Breast epithelium (tissue), 4 donors: ENCODE data around the gene USP2. TPM values are rescaled to one million over a fixed set of nuclear protein-coding genes. Genes with fewer than 3 reads are reported as not detected.
A peak's percentile ranks its signal among the peaks of the same experiment; 100 is the strongest.

Source experiments
- DNase-seq, 2 donors: peaks; one replicate each; pipeline ENCODE4 v3.0.0-alpha.2; 2019; ENCODE audit warnings: low spot score in 2 of 2
- H3K27ac ChIP-seq, 2 donors: fragments of 200-600 bp; sonication (generic) in 1 of 2; one replicate each; pipeline ENCODE4 v1.5.1; 2016 to 2019; ENCODE audit warnings: mild to moderate bottlenecking in 1 of 2
- H3K27me3 ChIP-seq, 2 donors: fragments of 200-600 bp; sonication (generic) in 1 of 2; one replicate each; pipeline versions ENCODE4 v1.5.1 to v1.6.0; 2017 to 2019; ENCODE audit warnings: control low read depth in 1 of 2, mild to moderate bottlenecking in 1 of 2
- H3K36me3 ChIP-seq: fragments of 200-600 bp; one replicate; pipeline ENCODE4 v1.5.1; 2019
- H3K4me1 ChIP-seq, 2 donors: fragments of 200-600 bp; sonication (generic); one replicate each; pipeline ENCODE4 v1.5.1; 2016 to 2019; ENCODE audit warnings: control low read depth in 1 of 2
- H3K4me3 ChIP-seq, 3 donors: fragments of 200-600 bp; sonication (generic); 1 replicate in 2 of 3; 2 replicates in 1 of 3; pipeline ENCODE4 v1.5.1; 2016 to 2019; ENCODE audit warnings: mild to moderate bottlenecking in 3 of 3, moderate library complexity in 2 of 3
- H3K9me3 ChIP-seq, 2 donors: fragments of 200-600 bp; sonication (generic) in 1 of 2; one replicate each; pipeline ENCODE4 v1.5.1; 2016 to 2019; ENCODE audit warnings: control low read depth in 1 of 2
- POLR2A ChIP-seq: fragments of 450-650 bp; IDR thresholded peaks from one replicate; pipeline ENCODE4 v1.6.1; 2016; ENCODE audit warnings: antibody characterized with exemption, mild to moderate bottlenecking, moderate library complexity
- POLR2AphosphoS5 ChIP-seq, 3 donors: sonication (generic); formaldehyde crosslinking; IDR thresholded peaks; one replicate each; pipeline ENCODE4 v1.6.1; 2017; ENCODE audit warnings: antibody characterized with exemption in 3 of 3
- intact Hi-C: fragments of 100-400 bp; cut with DNase I; formaldehyde crosslinking; loops from one replicate; pipeline ENCODE4 v1.15.1; 2023; ENCODE audit warnings: low total_unique reads
- total RNA-seq, 3 donors: library from RNA; depleted of rRNA; stranded (reverse); fragments of >200 nt; gene quantifications; one replicate each; pipeline ENCODE4 v1.1.0, GENCODE V29; 2016
- TF ChIP-seq, protein P1 (sequence below), 3 donors: fragments of 450-650 bp; IDR thresholded peaks; one replicate each; pipeline ENCODE4 v1.5.1; 2016 to 2017; ENCODE audit warnings: antibody characterized with exemption in 3 of 3, mild to moderate bottlenecking in 3 of 3, moderate library complexity in 3 of 3

USP2 gene
- total RNA-seq, 3 donors from 2014 or later: 0.48 to 3.8 (median 2.0) TPM

DNA sequence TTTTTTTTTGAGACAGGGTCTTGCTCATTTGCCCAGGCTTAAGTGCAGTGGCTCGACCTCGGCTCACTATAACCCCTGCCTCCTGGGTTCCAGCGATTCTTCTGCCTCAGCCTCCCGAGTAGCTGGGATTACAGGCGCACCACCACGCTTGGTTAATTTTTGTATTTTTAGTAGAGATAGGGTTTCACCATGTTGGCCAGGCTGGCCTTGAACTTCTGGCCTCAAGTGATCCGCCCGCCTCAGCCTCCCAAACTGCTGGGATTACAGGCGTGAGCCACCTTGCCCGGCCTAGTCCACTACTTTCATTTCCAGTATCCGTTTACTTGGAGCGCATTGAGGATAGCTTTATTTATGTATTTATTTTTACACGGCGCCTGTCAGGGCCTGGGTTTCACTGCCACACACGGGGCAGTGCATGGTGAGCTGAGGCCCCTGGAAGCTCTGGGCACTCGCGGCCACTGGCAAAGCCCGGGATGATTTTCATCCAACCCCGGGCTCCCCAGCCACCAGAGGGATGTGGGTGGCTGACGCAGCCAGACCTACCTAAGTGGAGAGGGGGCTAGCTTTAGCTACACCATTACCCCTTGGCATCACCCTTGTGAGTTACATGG lies 58.5 kb downstream of the USP2 start:
- Histone ChIP-seq H3K4me3 (no peak overlapping the region), H3K27ac (peak overlapping the region in 1 of 2 donors; percentile 14), H3K9me3 (no peaks in the 10 kb centered on the region), H3K4me1 (peaks cover 0 to 12% of the 10 kb centered on the region in 2 donors), H3K27me3 (peaks cover 0 to 3% of the 10 kb centered on the region in 2 donors), H3K36me3 (no peaks in the 10 kb centered on the region)
- intact Hi-C loops: no loop called here
- TF ChIP-seq POLR2AphosphoS5 (IDR thresholded peaks at IDR 0.05): no peak
- TF ChIP-seq, protein P1, sequence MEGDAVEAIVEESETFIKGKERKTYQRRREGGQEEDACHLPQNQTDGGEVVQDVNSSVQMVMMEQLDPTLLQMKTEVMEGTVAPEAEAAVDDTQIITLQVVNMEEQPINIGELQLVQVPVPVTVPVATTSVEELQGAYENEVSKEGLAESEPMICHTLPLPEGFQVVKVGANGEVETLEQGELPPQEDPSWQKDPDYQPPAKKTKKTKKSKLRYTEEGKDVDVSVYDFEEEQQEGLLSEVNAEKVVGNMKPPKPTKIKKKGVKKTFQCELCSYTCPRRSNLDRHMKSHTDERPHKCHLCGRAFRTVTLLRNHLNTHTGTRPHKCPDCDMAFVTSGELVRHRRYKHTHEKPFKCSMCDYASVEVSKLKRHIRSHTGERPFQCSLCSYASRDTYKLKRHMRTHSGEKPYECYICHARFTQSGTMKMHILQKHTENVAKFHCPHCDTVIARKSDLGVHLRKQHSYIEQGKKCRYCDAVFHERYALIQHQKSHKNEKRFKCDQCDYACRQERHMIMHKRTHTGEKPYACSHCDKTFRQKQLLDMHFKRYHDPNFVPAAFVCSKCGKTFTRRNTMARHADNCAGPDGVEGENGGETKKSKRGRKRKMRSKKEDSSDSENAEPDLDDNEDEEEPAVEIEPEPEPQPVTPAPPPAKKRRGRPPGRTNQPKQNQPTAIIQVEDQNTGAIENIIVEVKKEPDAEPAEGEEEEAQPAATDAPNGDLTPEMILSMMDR (IDR thresholded peaks at IDR 0.05): no peak
- TF ChIP-seq POLR2A: no peak
- DNase-seq: no peak

DNA sequence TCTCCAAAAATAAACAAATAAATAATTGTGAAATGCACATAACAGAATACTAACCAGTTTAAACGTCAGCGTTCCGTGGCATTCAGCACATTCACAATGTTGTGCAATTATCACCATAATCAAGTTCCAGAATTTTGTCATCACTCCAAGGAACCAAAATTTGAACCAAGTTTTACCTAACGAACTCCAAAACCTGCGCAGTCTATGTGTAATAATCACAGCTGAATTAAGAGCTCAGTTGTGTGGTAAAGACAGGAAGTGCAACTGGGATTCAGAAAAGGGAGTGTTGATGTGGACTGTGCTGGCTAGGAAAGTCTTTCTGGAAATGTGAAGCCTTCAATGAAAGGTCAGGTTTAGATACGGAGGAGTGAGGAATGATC lies 59.1 kb downstream of the USP2 start:
- Histone ChIP-seq H3K9me3 (no peaks in the 10 kb centered on the region), H3K27me3 (peaks cover 0 to 3% of the 10 kb centered on the region in 2 donors), H3K4me3 (no peak overlapping the region), H3K36me3 (no peaks in the 10 kb centered on the region), H3K27ac (peak overlapping the region; percentile 90 to 96), H3K4me1 (peaks cover 5 to 15% of the 10 kb centered on the region in 2 donors)
- intact Hi-C loops: no loop called here
- no peak for DNase-seq
- TF ChIP-seq POLR2AphosphoS5 (IDR thresholded peaks at IDR 0.05) (no peak), POLR2A (no peak)
- TF ChIP-seq, protein P1 (IDR thresholded peaks at IDR 0.05): no peak

DNA sequence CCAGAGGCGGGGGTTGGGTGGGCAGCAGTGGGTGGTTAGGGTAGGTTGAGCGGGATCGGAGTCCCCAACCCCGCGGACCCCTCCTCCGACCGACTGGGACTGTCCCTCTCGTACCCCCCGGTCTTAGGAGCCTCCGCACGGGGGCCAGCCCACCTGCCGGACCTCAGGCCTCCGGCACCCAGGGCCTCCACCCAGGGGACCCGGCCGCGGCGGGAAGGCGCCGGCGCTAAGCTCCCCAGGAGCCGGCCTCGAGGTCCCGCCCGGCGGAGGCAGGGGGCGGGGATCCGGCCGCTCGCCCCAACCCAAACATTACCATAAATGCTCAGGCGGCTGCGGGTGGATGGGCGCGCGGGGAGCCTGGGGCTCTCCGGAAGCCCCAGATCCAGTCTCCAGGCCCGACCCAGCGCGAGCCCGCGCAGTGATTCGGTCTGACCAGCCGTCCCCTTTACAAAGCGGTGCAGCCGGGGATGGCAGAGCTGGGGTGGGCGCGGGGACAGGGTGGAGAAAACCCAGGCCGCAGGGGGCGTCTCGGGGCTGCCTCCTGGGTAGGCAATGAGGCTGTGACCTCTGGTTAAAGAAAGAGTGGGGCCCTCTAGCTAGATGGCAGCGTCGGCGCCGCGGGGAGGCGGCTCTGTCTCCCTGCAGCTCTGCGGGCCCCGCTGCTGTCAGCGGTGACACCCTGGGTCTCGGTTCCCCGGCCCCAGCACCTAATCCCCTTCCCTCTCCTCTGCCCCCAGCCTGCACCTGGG lies 60.5 kb downstream of the USP2 start:
- peaks cover 5 to 15% of the 10 kb centered on the region in 2 donors for H3K4me1 ChIP-seq
- H3K36me3 ChIP-seq: no peaks in the 10 kb centered on the region
- H3K4me3 ChIP-seq: peak overlapping the region; percentile 42 to 72 (median 53)
- TF ChIP-seq POLR2A: peak; percentile 9
- peak in 1 of 3 donors; percentile 28 for TF ChIP-seq POLR2AphosphoS5 (IDR thresholded peaks at IDR 0.05)
- TF ChIP-seq, protein P1 (IDR thresholded peaks at IDR 0.05): no peak
- peak overlapping the region; percentile 90 to 96 for H3K27ac ChIP-seq
- peak in 1 of 2 donors; percentile 74 for DNase-seq
- intact Hi-C loops: no loop called here
- no peaks in the 10 kb centered on the region for H3K9me3 ChIP-seq
- H3K27me3 ChIP-seq: peaks cover 0 to 3% of the 10 kb centered on the region in 2 donors

DNA sequence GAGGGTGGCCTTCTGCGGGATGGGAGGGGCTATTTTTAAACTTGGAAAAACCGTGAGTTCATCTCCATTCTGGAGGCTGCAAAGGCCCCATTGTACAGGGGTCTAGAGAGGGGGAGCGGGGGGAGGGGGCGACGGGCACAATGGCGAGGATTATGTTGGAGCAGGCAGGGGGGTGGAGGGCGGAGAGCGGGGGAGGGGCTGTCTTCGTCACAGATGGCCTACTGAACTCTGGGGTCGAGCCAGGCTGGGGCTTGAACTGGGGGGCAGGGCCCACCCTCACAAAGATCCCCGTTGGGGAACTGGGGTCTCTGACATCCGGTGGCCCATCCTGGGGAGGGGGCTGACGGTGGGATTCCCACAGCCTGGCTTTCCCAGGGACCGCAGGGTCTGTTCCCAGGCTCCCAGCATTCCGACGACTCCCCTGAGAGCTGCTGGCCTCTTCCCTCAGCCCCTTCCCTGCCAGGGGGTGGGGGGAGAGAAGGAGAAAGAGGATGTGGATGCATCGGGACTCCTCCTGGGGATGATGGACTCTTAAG lies 61.2 kb downstream of the USP2 start:
- Histone ChIP-seq H3K4me3 (peak overlapping the region; percentile 42 to 72 (median 53)), H3K27me3 (peaks cover 0 to 3% of the 10 kb centered on the region in 2 donors), H3K36me3 (no peaks in the 10 kb centered on the region), H3K4me1 (peaks cover 5 to 15% of the 10 kb centered on the region in 2 donors), H3K9me3 (no peaks in the 10 kb centered on the region), H3K27ac (peak overlapping the region; percentile 90 to 96)
- TF ChIP-seq, protein P1 (IDR thresholded peaks at IDR 0.05): no peak
- TF ChIP-seq POLR2A: no peak
- TF ChIP-seq POLR2AphosphoS5 (IDR thresholded peaks at IDR 0.05): no peak
- intact Hi-C loops: no loop called here
- DNase-seq: no peak
